ENCODE results near the gene SLC44A4. TPM values are rescaled to one million over a fixed set of nuclear protein-coding genes. Genes with fewer than 3 reads are reported as not detected.

SLC44A4 gene
- total and polyA plus RNA-seq, 4 donors: 0.13 to 2.4 (median 0.17) TPM; not detected in 1

GRCh38 chr6:31881136-31881859 is 2.5 kb upstream of the SLC44A4 start:
- Histone ChIP-seq H3K4me1 (ENCODE audit: control insufficient read depth in 4 of 4, insufficient read depth in 4 of 4, low read length in 3 of 4) (no peaks in the 10 kb centered on the region), H3K27ac (ENCODE audit: low read depth in 1 of 2, low read length in 2 of 2) (no peak overlapping the region), H3K9me3 (ENCODE audit: control insufficient read depth in 4 of 4, low read length in 3 of 4) (no peaks in the 10 kb centered on the region), H3K9ac (ENCODE audit: low read depth in 1 of 2, low read length in 2 of 2) (no peak overlapping the region), H3K4me3 (ENCODE audit: low read depth in 1 of 3, low read length in 3 of 3) (no peak overlapping the region), H3K27me3 (ENCODE audit: control insufficient read depth in 4 of 4, insufficient read depth in 4 of 4, low read length in 3 of 4) (no peaks in the 10 kb centered on the region), H3K36me3 (ENCODE audit: control insufficient read depth in 4 of 4, insufficient read depth in 3 of 4, low read depth in 1 of 4, low read length in 3 of 4) (peaks cover 15 to 53% (median 26%) of the 10 kb centered on the region in 4 donors)
- TF ChIP-seq ATF3 (IDR thresholded peaks at IDR 0.05) (no peak), SP1 (IDR thresholded peaks at IDR 0.05) (no peak), FOXA1 (IDR thresholded peaks at IDR 0.05) (no peak), REST (IDR thresholded peaks at IDR 0.05) (no peak)
- DNase-seq (ENCODE audit: low spot score): no peak
- WGBS: 93% methylated on average over 9 of the region's 9 CpGs

- Histone ChIP-seq H3K4me1 (ENCODE audit: control insufficient read depth in 4 of 4, insufficient read depth in 4 of 4, low read length in 3 of 4) (no peaks in the 10 kb centered on the region), H3K4me3 (ENCODE audit: low read depth in 1 of 3, low read length in 3 of 3) (no peak overlapping the region), H3K9me3 (ENCODE audit: control insufficient read depth in 4 of 4, low read length in 3 of 4) (no peaks in the 10 kb centered on the region), H3K9ac (ENCODE audit: low read depth in 1 of 2, low read length in 2 of 2) (no peak overlapping the region), H3K36me3 (ENCODE audit: control insufficient read depth in 4 of 4, insufficient read depth in 3 of 4, low read depth in 1 of 4, low read length in 3 of 4) (peaks cover 15 to 51% (median 24%) of the 10 kb centered on the region in 4 donors), H3K27me3 (ENCODE audit: control insufficient read depth in 4 of 4, insufficient read depth in 4 of 4, low read length in 3 of 4) (no peaks in the 10 kb centered on the region), H3K27ac (ENCODE audit: low read depth in 1 of 2, low read length in 2 of 2) (no peak overlapping the region)
- TF ChIP-seq NR2F2 (IDR thresholded peaks at IDR 0.05): no peak
- DNase-seq (ENCODE audit: low spot score): no peak
- 95% methylated on average over 10 of the region's 10 CpGs for WGBS
These were observed 1.8 kb upstream of the SLC44A4 start for GRCh38 chr6:31880616-31881015.

- Histone ChIP-seq H3K36me3 (ENCODE audit: control insufficient read depth in 4 of 4, insufficient read depth in 3 of 4, low read depth in 1 of 4, low read length in 3 of 4) (peaks cover 15 to 48% (median 22%) of the 10 kb centered on the region in 4 donors), H3K9me3 (ENCODE audit: control insufficient read depth in 4 of 4, low read length in 3 of 4) (no peaks in the 10 kb centered on the region), H3K4me1 (ENCODE audit: control insufficient read depth in 4 of 4, insufficient read depth in 4 of 4, low read length in 3 of 4) (no peaks in the 10 kb centered on the region), H3K27ac (ENCODE audit: low read depth in 1 of 2, low read length in 2 of 2) (no peak overlapping the region), H3K27me3 (ENCODE audit: control insufficient read depth in 4 of 4, insufficient read depth in 4 of 4, low read length in 3 of 4) (no peaks in the 10 kb centered on the region), H3K4me3 (ENCODE audit: low read depth in 1 of 3, low read length in 3 of 3) (no peak overlapping the region), H3K9ac (ENCODE audit: low read depth in 1 of 2, low read length in 2 of 2) (no peak overlapping the region)
- no peak for TF ChIP-seq REST (IDR thresholded peaks at IDR 0.05)
- WGBS: 86% methylated on average over 10 of the region's 10 CpGs
- no peak for DNase-seq (ENCODE audit: low spot score)
These were observed 1.1 kb upstream of the SLC44A4 start for GRCh38 chr6:31879901-31880300.
